Measurements from ENCODE around the gene HADH.
"Not testable (repeated sequence)": the region's sequence is repeated elsewhere in the genome, so short reads cannot be mapped to it uniquely, and the experiment has no call there.

HADH gene

GRCh38 chr4:108031427-108032083 is 41.9 kb downstream of the HADH start:
- DNase-seq (ENCODE audit: low spot score), result no peak

- DNase-seq (ENCODE audit: low spot score), result no peak
These were observed 43.7 kb downstream of the HADH start for GRCh38 chr4:108033348-108033747.

GRCh38 chr4:108034565-108034964 is 44.9 kb downstream of the HADH start:
- no peak for DNase-seq (ENCODE audit: low spot score)

- no peak for DNase-seq (ENCODE audit: low spot score)
These were observed 46.0 kb downstream of the HADH start for GRCh38 chr4:108035691-108036090.

- DNase-seq (ENCODE audit: low spot score), result no peak
These were observed 46.5 kb downstream of the HADH start for GRCh38 chr4:108036213-108036612.

- DNase-seq (ENCODE audit: low spot score), result no peak
These were observed 48.2 kb downstream of the HADH start for GRCh38 chr4:108037884-108038283.

GRCh38 chr4:108042927-108043326 is 53.2 kb downstream of the HADH start:
- DNase-seq (ENCODE audit: low spot score), result no peak

GRCh38 chr4:108043526-108043925 is 53.8 kb downstream of the HADH start:
- DNase-seq (ENCODE audit: low spot score), result no peak

- no peak for DNase-seq (ENCODE audit: low spot score)
These were observed 55.4 kb downstream of the HADH start for GRCh38 chr4:108044951-108045686.

GRCh38 chr4:108045687-108046024 is 56.0 kb downstream of the HADH start:
- DNase-seq (ENCODE audit: low spot score), result no peak

GRCh38 chr4:108047199-108047598 is 57.5 kb downstream of the HADH start:
- DNase-seq (ENCODE audit: low spot score), result no peak

GRCh38 chr4:108048157-108048556 is 58.5 kb downstream of the HADH start:
- no peak for DNase-seq (ENCODE audit: low spot score)

GRCh38 chr4:108048997-108049396 is 59.3 kb downstream of the HADH start:
- no peak for DNase-seq (ENCODE audit: low spot score)

GRCh38 chr4:108049406-108049805 is 59.7 kb downstream of the HADH start:
- DNase-seq (ENCODE audit: low spot score), result no peak

- DNase-seq (ENCODE audit: low spot score), result not testable (repeated sequence)
These were observed 60.8 kb downstream of the HADH start for GRCh38 chr4:108050166-108051111.

- DNase-seq (ENCODE audit: low spot score), result no peak
These were observed 61.7 kb downstream of the HADH start for GRCh38 chr4:108051343-108051742.

- DNase-seq (ENCODE audit: low spot score), result no peak
These were observed 63.0 kb downstream of the HADH start for GRCh38 chr4:108052558-108053120.

GRCh38 chr4:108053251-108053711 is 63.6 kb downstream of the HADH start:
- DNase-seq (ENCODE audit: low spot score), result no peak

GRCh38 chr4:108054025-108054638 is 64.4 kb downstream of the HADH start:
- DNase-seq (ENCODE audit: low spot score), result no peak

GRCh38 chr4:108055787-108056186 is 66.1 kb downstream of the HADH start:
- no peak for DNase-seq (ENCODE audit: low spot score)

GRCh38 chr4:108056418-108056817 is 66.7 kb downstream of the HADH start:
- no peak for DNase-seq (ENCODE audit: low spot score)

Measured in AG08395 (cell line).